HG02973 (cell line): Measurements from ENCODE around the gene IFT22.
"Not testable (repeated sequence)": the region's sequence is repeated elsewhere in the genome, so short reads cannot be mapped to it uniquely, and the experiment has no call there.

ENCODE experiments used
- ATAC-seq: cut with Tn5 transposase; IDR thresholded peaks from one replicate; pipeline ENCODE4 v1.9.1; 2021; ENCODE audit warnings: moderate library complexity; ENCODE audit not compliant: unreplicated experiment

The IFT22 gene

DNA sequence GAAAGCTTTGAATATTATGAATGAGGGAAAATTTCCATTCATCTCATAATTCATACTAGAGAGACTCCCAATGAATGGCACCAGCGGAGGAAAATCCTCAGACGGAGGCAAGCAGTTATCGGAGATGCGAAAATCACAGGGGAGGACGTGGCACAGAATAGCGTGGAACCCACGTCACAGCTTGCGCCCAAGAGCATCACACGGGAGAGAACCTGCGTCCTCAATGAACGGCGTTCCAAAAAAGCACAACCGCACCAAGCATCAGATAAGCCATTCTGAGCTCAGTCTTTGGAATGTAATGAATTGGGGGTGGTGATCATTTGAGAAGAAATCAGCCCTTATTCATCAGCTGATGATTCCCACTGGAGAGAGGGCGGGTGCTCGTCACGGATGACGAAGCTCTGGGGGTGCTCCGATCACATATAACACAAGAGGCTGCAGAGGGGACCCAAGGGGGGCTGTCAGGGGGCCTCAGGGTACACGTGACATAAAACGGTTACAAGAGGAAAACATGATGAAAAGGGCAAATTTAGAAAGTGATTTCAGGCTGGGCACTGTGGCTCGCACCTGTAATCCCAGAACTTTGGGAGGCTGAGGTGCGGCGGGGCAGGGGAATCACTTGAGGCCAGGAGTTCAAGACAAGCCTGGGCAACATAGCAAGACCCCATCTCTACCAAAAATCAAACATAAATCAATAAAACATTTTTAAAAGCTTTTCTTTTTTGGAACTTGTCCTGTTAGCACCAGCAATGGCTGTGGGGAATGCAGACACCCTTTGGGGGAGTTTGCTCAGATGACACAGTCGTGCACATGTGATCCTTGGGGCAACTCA lies 42.9 kb downstream of the IFT22 start:
- ATAC-seq, result no peak

DNA sequence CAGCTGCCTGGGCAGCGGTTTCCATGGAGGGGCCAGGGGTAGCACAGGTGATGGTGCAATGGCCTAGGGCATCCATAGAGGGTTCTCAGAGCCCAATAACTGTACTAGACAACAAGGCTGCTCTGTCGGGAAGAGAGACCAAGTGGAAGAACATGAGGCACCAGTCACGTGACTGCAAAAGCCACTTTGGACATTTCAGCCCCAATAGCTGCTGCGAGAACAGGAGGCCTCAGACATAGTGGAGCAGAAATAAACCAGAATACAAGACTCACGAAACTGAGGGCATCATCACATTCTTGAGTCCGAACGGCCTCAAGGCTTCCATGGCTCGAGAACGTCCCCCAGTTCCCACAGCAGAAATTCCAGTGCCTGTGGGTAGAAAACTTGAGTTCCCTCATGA lies 44.5 kb downstream of the IFT22 start:
- ATAC-seq, result no peak

DNA sequence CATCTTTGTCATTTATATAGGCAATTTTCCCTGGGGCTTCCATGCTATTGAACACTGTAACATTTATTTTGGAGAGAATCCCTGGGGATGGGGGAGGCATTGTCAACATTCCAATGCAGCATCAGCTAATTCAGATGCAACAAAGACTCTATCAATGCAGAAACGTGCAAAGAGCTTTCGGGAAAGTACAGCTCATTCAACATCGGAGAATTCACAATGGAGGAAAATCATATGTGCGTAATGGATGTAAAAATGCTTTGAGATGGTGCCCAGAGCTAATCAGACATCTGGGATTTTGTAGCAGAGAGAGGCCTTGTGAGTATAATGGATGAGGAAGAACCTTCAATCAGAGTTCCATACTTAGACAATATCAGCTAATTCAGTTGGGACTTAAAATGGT lies 48.4 kb downstream of the IFT22 start:
- no peak for ATAC-seq

DNA sequence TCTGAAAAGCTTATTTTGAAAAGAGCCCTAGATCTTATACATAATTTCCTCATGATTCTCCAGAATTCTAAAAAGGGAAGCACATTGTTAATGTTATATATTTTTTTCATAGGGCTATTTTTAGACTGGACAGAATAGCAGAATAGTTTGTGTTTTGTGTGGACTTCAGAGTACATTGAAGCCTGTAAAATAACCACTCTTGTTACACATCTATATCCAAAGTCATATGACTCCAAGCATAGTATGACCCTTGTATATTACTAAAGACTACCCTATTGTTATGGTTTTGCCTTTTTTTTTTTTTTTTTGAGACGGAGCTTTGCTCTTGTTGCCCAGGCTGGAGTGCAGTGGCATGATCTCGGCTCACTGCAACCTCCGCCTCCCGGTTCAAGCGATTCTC lies 50.6 kb downstream of the IFT22 start:
- ATAC-seq, result no peak

DNA sequence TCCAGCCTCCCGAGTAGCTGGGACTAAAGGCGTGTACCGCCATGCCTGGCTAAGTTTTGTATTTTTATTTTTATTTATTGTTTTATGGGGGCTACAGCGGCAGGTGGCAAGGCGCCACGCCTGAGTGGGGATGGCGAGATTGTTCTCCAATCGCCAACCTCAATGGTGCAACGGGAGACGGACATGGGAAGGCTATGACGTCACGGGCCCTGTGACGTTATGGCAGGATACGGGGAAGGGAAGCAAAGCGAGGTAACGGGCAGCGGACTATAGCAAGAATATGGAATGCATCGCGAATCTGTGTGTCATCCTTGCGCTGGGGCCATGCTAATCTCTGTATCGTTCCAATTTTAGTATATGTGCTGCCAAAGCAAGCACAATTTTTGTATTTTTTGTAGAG lies 51.9 kb downstream of the IFT22 start:
- ATAC-seq, result no peak

DNA sequence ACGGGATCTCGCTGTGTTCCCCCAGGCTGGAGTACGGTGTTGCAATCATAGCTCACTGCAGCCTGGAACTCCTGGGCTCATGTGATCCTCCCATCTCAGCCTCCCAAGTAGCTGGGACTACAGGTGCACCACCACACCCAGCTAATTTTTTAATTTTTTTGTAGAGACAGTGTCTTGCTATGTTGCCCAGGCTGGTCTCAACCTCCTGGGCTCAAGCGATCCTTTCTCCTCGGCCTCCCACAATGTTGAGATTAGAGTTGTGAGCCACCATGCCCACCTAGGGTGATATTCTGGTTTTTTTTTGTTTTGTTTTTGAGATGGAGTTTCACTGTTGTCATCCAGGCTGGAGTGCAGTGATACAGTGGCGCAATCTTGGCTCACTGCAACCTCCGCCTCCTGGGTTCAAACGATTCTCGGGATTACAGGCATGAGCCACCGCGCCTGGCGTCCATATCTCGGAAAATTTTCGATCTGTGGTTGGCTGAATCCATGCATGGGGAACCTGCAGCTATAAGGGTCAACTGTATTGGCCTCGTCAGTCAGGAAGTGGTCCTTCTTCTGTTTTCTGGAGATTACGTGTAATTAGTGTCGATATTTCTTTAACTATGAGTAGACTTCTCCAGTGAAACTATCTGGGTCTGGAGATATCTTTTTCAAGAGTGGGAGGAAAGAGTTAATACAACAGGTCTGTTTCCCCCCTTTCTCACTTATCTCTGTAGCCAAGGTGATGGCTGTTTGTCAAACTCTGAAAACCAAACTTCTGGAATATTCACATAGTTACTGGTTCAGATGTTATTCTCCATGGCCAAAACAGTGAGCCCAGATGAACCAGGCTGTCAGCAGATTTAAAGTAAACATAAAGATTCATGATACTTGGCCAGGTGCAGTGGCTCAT lies 55.7 kb downstream of the IFT22 start:
- no peak for ATAC-seq

DNA sequence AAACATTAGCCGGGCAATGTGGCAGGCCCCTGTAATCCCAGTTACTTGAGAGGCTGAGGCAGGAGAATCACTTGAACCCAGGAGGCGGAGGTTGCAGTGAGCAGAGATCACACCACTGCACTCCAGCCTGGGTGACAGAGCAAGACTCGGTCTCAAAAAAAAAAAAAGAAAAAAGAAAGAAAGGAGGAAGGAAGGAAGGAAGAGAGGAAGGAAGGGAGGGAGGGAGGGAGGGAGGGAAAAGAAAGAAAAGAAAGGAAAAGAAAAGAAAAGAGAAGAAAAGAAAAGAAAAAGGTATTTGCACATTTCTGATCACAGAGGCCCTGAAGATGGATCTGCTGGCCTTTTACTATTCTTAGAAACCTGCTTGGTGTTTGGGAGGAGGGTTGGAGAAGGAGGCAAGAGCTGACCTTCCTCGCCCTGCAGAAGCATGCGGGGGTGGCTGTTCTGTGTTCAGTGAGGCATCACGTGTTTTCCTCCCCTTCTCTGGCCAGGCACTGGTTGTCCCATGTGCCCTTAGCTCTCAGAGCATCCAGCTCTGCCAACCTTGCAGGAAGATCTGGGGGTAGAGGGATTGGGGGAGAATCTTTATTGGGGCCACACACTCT lies 57.4 kb downstream of the IFT22 start:
- not testable (repeated sequence) for ATAC-seq
